Measurements from ENCODE around the gene BMP8A.

GRCh38 chr1:39499668-39500067 is 8.2 kb downstream of the BMP8A start:
- TF ChIP-seq CTCF (IDR thresholded peaks at IDR 0.05) (no peak), TCF7L2 (IDR thresholded peaks at IDR 0.05; ENCODE audit: low read depth, low read length) (no peak), POLR2AphosphoS5 (IDR thresholded peaks at IDR 0.05; ENCODE audit: low read depth, low read length) (no peak)

All from Panc1 (cell line).